K562 (cell line): ENCODE data around the gene MAP3K2. TPM values are rescaled to one million over a fixed set of nuclear protein-coding genes. Genes with fewer than 3 reads are reported as not detected.

Experiments used
- COPS2 ChIP-seq: fragments of 450-650 bp; conservative IDR thresholded peaks from 2 replicates; pipeline ENCODE4 v1.6.1; 2016; ENCODE audit warnings: mild to moderate bottlenecking, moderate library complexity
- HNRNPH1 ChIP-seq: fragments of 200-400 bp; formaldehyde crosslinking; optimal IDR thresholded peaks from 2 replicates; pipeline ENCODE3; 2017; ENCODE audit warnings: low read depth, mild to moderate bottlenecking, low read length, moderate library complexity
- HNRNPL ChIP-seq: fragments of 200-400 bp; formaldehyde crosslinking; IDR thresholded peaks from 2 replicates; pipeline ENCODE4 v1.6.1; 2017; ENCODE audit warnings: low read depth, mild to moderate bottlenecking, low read length
- KAT8 ChIP-seq: fragments of 450-650 bp; IDR thresholded peaks from 2 replicates; pipeline ENCODE4 v1.6.1; 2016; ENCODE audit warnings: low read depth, mild to moderate bottlenecking
- KLF1 ChIP-seq: fragments of 450-650 bp; IDR thresholded peaks from 2 replicates; pipeline ENCODE4 v1.6.1; 2016; ENCODE audit warnings: missing genetic modification characterization, missing compliant biosample characterization
- RBM25 ChIP-seq: fragments of 200-400 bp; formaldehyde crosslinking; IDR thresholded peaks from 2 replicates; pipeline ENCODE4 v1.6.1; 2018; ENCODE audit warnings: low read length, low read depth, moderate library complexity; ENCODE audit not compliant: severe bottlenecking
- SAFB2 ChIP-seq: fragments of 200-400 bp; formaldehyde crosslinking; IDR thresholded peaks from 2 replicates; pipeline ENCODE4 v1.6.1; 2018; ENCODE audit warnings: borderline replicate concordance, low read length, low read depth, moderate library complexity; ENCODE audit not compliant: severe bottlenecking
- YY1 ChIP-seq, 3 experiments: IDR thresholded peaks; 2 replicates each; pipeline ENCODE4 v1.6.1; 2011; ENCODE audit warnings: low read length in 2 of 3, mild to moderate bottlenecking in 2 of 3, moderate library complexity in 2 of 3, borderline replicate concordance in 1 of 3, control low read depth in 1 of 3, low read depth in 1 of 3; ENCODE audit not compliant: insufficient read depth in 3 of 3, insufficient replicate concordance in 2 of 3, control insufficient read depth in 1 of 3, insufficient read length in 1 of 3; ENCODE audit errors: extremely low read depth in 1 of 3
- ZNF124 ChIP-seq: sonication (generic); formaldehyde crosslinking; IDR thresholded peaks from 2 replicates; pipeline ENCODE4 v1.8.1; 2022; ENCODE audit warnings: missing genetic modification reagents
- ZNF165 ChIP-seq: fragments of 250-450 bp; sonication (Bioruptor Pico); IDR thresholded peaks from 2 replicates; pipeline ENCODE4 v1.4.0; 2020; ENCODE audit warnings: borderline replicate concordance
- ZNF324 ChIP-seq: fragments of 250-450 bp; sonication (Bioruptor Pico); IDR thresholded peaks from 2 replicates; pipeline ENCODE4 v1.4.0; 2020; ENCODE audit warnings: mild to moderate bottlenecking
- ZNF407 ChIP-seq: fragments of 450-650 bp; IDR thresholded peaks from 2 replicates; pipeline ENCODE4 v1.6.1; 2016; ENCODE audit warnings: low read depth
- ZNF57 ChIP-seq: fragments of 450-650 bp; formaldehyde crosslinking; IDR thresholded peaks from 2 replicates; pipeline ENCODE4 v1.4.0; 2020; ENCODE audit warnings: mild to moderate bottlenecking, moderate library complexity
- ZNF655 ChIP-seq: fragments of 250-450 bp; sonication (Bioruptor Pico); IDR thresholded peaks from 2 replicates; pipeline ENCODE4 v1.5.0; 2021
- ZNF740 ChIP-seq, 3 experiments: fragments of 200-800 bp in 1 of 3; sonication (Bioruptor generic) in 1 of 3; sonication (generic) in 1 of 3; formaldehyde crosslinking in 1 of 3; IDR thresholded peaks; 2 replicates each; pipeline versions ENCODE4 v1.6.1 to v1.8.0; 2016 to 2022; ENCODE audit warnings: mild to moderate bottlenecking in 2 of 3, missing compliant biosample characterization in 2 of 3, missing genetic modification characterization in 2 of 3, missing genetic modification reagents in 1 of 3
- ZZZ3 ChIP-seq: fragments of 450-650 bp; IDR thresholded peaks from 2 replicates; pipeline ENCODE4 v1.6.1; 2016; ENCODE audit warnings: antibody characterized with exemption, mild to moderate bottlenecking, moderate library complexity
- polyA plus RNA-seq, 8 experiments: library from polyadenylated mRNA; depleted of rRNA in 4 of 8; stranded (reverse) in 5 of 8; unstranded in 3 of 8; fragments of >200 nt; fragmentation: Nextera tagmentation in 2 of 8; fragmentation: Illumina TruSeq in 1 of 8; extraction: Ambion mirVana in 2 of 8; extraction: Trizol in 1 of 8; gene quantifications; 2 replicates each; pipeline versions ENCODE4 v1.2.1 to v1.2.3, GENCODE V29; 2011 to 2014; ENCODE audit warnings: inconsistent platforms in 1 of 8, missing spikeins in 1 of 8
- total RNA-seq, 7 experiments: library from RNA; depleted of rRNA in 6 of 7; stranded (reverse); fragments of >200 nt in 6 of 7; fragmentation: Illumina TruSeq in 2 of 7; extraction: Trizol in 2 of 7; gene quantifications; 2 replicates each; pipeline versions ENCODE4 v1.2.1 to v1.2.3, GENCODE V29; 2011 to 2021; ENCODE audit warnings: low replicate concordance in 1 of 7

Gene MAP3K2
- total and polyA plus RNA-seq, 9 of the 15 experiments (the other 6 are each of a cell fraction or from before 2014, with no cell fraction given) = 1.2 to 14.2 (median 5.7) TPM

- TF ChIP-seq ZNF407 (no peak), SAFB2 (no peak), ZNF124 (CRISPR knock-in tag) (no peak), ZNF165 (CRISPR knock-in tag) (no peak), ZNF740 (CRISPR knock-in tag; IDR thresholded peaks at IDR 0.05) (no peak), ZNF740 (tag; IDR thresholded peaks at IDR 0.05) (no peak), HNRNPL (peak; percentile 83), ZZZ3 (no peak), ZNF324 (no peak), ZNF57 (CRISPR knock-in tag) (no peak), KLF1 (tag) (0 out of 2 replicates have a peak, but pooled peaks have one; percentile 23), YY1 (IDR thresholded peaks at IDR 0.05; ENCODE audit: borderline replicate concordance in 1 of 3, control insufficient read depth in 1 of 3, extremely low read depth in 1 of 3, insufficient read depth in 3 of 3, insufficient read length in 1 of 3, insufficient replicate concordance in 2 of 3, low read depth in 1 of 3, low read length in 2 of 3) (peak in 1 of 3 experiments; percentile 70), COPS2 (no peak), RBM25 (peak; percentile 36), KAT8 (no peak), HNRNPH1 (no peak), ZNF655 (CRISPR knock-in tag) (no peak)
Observed at GRCh38 chr2:127408004-127408806, 20.4 kb upstream of the MAP3K2 start (continued).
